GM21717 (cell line): ENCODE results near the gene BBOX1.

Source experiments
- ATAC-seq: cut with Tn5 transposase; IDR thresholded peaks from one replicate; pipeline ENCODE4 v1.9.1; 2021; ENCODE audit warnings: mild to moderate bottlenecking, moderate library complexity; ENCODE audit not compliant: unreplicated experiment

BBOX1 gene

GRCh38 chr11:27025312-27025955 is 15.2 kb upstream of the BBOX1 start:
- ATAC-seq: no peak

- no peak for ATAC-seq
These were observed 14.5 kb upstream of the BBOX1 start for GRCh38 chr11:27025957-27026733.

GRCh38 chr11:27028561-27028965 is 12.1 kb upstream of the BBOX1 start:
- no peak for ATAC-seq

DNA sequence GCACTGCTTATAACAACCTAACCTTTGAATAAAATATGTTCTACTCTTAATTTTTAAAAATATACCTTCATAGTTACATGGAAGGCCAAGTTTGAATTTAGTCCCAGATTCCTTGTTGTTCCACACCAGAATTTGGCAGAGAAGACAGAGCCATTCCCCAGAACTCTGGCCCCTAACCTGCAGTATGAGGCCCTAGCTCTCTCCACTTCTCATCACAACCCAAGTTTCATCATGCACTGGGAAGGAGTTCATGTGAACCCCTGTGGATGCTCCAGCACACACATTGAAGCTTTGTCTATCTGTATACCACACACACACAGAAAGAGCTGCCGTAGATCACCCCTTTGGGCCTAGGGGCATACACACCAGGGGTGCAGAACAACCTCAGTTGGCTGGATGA is 10.6 kb upstream of the BBOX1 start:
- no peak for ATAC-seq

DNA sequence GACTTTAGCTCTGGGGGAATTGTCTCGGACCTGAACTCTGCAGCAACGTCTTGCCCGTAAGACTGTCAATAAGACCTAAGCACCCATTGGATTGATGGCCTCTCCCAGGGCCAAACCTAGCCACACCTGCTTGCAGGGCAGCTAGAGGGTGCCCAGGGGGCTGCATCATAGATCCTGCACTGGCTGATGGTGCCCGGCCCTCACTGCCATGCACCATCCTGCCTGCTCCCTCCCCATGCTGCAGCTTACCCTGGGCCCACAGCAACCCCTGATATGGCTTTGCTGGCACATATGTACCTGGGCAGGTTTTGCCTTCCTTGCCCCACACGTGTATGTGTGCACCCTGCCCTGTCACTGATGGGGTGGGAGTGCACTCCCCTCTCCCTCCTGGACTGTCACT is 8.9 kb upstream of the BBOX1 start:
- ATAC-seq: no peak

DNA sequence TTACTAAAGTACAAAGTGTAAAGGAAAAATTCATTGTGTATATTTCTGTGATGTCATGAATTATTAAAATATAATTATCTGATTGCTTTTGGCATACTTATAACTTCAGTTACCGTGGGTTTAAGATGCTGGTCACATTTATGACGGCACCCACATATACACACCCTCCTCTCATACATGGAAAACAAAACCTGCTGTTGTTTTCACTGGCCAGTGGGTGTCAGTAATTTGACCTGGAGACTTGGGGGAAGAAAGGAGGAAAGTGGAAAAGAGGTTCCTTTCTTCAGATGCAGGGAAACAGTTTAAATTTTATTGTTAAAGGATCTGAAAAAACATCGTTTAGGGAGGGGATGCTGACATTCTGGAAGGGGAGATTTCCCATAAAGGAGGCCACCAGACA is 742 bp upstream of the BBOX1 start:
- no peak for ATAC-seq

- no peak for ATAC-seq
These were observed 705 bp downstream of the BBOX1 start for GRCh38 chr11:27041141-27041899.

- ATAC-seq: no peak
These were observed 6.3 kb downstream of the BBOX1 start for GRCh38 chr11:27046956-27047355.

DNA sequence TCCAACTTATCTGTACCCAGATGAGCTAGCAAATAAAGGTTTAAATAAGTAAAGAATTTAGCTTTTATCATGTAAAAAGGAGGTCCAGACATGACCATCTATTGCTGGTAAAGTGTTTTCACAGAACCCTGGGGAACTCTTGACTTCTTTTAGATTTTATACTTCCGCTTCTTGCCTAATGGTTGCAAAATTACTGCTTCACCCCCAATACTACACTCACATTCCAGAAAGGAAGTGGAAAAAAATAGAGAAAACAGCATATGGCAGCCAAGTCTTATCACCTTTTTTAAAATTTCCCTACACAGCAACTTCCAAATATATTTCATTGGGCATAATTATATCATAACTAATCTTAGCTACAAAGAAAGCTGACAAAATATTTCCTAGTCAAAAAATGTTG is 12.1 kb downstream of the BBOX1 start:
- ATAC-seq: no peak

DNA sequence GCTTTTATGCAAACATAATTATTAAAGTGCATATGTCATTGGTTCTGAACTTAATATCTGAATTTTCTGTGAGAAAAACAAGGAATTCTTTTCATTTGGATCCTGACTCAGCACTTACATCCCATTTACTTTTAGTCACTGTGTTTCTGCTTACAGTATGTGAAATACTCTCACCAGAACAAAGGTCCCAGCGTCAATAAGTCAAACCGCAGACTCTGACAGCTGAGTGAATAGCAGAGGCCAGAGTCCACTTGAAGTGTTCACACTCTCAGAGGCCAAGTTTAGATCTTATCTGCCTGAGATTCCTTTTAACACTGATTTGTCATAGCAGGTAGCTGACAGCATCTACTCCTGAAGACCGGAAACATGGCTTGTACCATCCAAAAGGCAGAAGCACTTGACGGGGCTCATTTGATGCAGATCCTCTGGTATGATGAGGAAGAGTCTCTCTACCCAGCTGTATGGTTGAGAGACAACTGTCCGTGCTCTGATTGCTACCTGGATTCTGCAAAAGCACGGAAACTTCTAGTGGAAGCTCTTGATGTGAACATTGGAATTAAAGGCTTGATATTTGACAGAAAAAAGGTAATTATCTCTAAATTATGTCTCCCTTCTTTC is 14.6 kb downstream of the BBOX1 start:
- no peak for ATAC-seq

- ATAC-seq: no peak
These were observed 16.6 kb downstream of the BBOX1 start for GRCh38 chr11:27057091-27057780.

GRCh38 chr11:27058456-27058855 is 17.8 kb downstream of the BBOX1 start:
- ATAC-seq: no peak

- no peak for ATAC-seq
These were observed 18.8 kb downstream of the BBOX1 start for GRCh38 chr11:27059431-27059830.

DNA sequence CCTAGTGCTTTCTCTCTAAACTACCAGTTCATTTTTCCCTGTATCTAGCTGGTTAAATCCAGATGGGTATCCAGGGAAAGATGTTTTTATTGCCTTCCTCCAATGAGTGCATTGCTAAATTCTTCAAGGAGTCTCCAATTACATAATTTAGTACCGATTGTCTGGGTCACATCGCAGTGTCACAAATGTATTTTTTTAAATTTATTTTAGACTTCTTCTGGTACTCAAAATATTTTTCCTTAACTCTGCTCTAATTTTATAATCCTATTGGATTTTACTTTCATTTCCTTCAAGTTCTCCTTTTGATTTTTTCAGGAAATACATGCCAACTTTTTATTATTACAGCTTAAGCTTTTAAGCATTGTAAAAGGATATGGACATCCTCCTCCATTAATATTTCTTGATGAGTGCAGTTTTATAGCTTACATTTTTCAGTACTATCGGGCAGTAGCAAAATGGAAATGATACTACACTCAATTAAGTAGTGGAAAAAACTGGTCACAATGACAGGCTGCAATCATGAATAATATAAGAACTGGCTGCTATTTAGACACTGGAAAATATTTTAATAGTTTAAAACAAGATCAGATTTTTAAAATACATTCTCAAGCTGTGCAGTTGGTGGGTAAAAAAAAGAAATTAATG is 20.3 kb downstream of the BBOX1 start:
- ATAC-seq: no peak

GRCh38 chr11:27061461-27061821 is 20.8 kb downstream of the BBOX1 start:
- no peak for ATAC-seq

DNA sequence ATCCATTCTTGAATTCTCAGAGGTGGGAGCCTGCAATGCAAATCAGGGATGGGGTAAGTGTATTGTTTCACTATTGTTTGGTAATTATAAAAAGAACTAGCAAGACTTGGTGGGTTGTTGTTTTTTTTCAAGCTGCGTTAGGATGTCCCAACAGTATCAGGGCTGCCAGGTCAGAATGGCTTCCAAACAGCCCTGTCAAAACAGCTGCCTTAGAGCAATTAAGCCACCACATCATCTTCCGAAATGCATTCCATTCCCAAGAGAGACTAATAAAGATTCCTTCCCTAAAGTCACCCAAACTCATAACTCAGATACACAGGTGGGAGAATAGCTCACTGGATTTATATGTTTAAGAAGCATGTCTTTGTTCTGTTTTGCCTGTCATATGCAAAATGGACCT is 23.5 kb downstream of the BBOX1 start:
- ATAC-seq: no peak

DNA sequence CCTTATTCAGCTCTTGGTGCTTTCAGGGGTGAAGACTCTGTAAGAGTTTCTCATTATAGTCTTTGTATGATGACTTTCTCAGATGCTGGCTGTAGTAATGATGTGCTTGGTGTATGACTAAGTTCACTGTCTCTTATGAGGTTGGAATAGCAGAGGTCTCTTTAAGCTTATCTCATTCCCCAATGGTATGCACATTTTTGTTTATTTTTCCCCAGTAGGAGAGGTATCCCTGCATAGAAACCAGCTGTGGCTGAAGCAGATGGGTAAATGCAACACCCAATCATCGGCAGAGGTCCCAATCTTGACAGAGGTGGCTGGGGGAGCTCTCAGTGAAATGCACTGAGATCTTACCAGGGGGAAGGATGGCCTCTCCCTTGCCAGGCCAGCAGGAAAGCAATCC is 34.6 kb downstream of the BBOX1 start:
- no peak for ATAC-seq

DNA sequence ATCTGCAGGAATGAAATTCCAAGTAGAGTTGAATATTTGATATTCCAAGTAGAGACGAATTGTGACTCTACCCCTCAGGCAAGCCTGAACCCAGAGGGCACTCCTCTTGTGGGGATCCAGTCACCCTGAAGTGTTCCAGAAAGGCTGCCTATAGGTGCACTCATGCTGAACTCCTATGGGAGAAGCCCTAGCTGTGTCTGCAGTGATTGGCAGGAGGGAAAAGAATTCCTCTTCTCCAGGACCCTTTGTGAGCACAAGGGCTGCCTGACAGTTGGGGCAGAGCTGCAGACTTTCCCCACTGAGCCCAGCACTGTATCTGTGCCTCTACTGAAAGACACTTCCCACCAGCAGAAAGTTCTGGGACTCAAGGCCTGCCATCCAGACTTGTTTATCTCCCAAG is 35.0 kb downstream of the BBOX1 start:
- ATAC-seq: no peak

DNA sequence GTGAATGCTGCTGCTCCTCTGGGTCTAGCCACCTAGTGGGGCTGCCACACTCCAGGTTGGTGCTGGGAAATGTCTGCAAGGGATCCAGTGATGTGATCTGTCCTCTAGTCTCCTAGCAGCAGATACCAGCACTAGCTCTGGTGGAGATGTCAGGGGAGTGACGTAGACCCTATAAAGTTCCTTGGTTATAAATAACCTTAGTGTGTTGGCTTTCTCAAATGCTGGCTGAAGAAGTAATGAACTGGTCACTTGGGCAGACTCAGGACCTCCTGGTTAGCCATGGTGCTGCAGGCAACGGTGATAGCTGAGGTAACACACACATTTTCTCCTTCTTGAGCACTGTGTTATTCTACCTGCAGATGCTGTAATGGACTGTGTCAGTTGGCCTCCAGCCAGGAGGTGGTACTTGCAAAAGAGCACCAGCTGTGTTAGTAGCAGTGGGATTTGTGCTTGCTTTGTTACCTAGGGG is 35.5 kb downstream of the BBOX1 start:
- no peak for ATAC-seq

DNA sequence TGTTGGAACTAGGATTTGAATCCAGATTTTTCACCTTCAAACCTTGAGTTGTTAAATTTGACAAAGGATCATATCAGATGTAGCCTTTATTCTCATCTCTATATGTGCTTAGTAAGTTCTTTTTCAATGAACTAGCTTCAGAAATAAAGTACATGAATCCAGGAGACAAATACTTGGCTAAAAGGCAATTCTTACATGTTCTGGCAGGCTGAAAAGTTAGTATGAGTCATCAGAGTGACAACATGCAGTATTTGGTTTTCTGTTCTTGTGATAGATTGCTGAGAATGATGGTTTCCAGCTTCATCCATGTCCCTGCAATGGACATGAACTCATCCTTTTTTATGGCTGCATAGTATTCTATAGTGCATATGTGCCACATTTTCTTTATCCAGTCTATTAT is 40.4 kb downstream of the BBOX1 start:
- no peak for ATAC-seq
